Dendritic cell treated with granulocyte-macrophage colony-stimulating factor and Interleukin-4, amounts not matched to agents 40 ng/mL and 50 ng/mL, for 4 days (primary cell): ENCODE data around the gene ZMIZ2.

ENCODE experiments used
- H3K27ac Mint-ChIP-seq: one replicate; pipeline ENCODE4 v1.8.0; 2022; ENCODE audit warnings: mild to moderate bottlenecking, mixed read lengths
- H3K27me3 Mint-ChIP-seq: one replicate; pipeline ENCODE4 v1.8.0; 2022; ENCODE audit warnings: mild to moderate bottlenecking, mixed read lengths
- H3K36me3 Mint-ChIP-seq: one replicate; pipeline ENCODE4 v1.8.0; 2022; ENCODE audit warnings: low read depth, mixed read lengths
- H3K4me1 Mint-ChIP-seq: one replicate; pipeline ENCODE4 v1.8.0; 2022; ENCODE audit warnings: low read depth, mixed read lengths
- H3K4me3 Mint-ChIP-seq: one replicate; pipeline ENCODE4 v1.8.0; 2022; ENCODE audit warnings: mild to moderate bottlenecking, moderate library complexity, mixed read lengths
- H3K9me3 Mint-ChIP-seq: one replicate; pipeline ENCODE4 v1.8.0; 2022; ENCODE audit warnings: mixed read lengths
- intact Hi-C: fragments of 100-400 bp; cut with micrococcal nuclease; formaldehyde crosslinking; loops from one replicate; pipeline ENCODE4 v1.15.0; 2022

ZMIZ2 gene

GRCh38 chr7:44756904-44757303, 8.3 kb downstream of the ZMIZ2 start:
- Mint-ChIP-seq H3K27me3 (no peaks in the 10 kb centered on the region), H3K4me1 (peaks cover 41% of the 10 kb centered on the region), H3K27ac (no peak overlapping the region), H3K9me3 (no peaks in the 10 kb centered on the region), H3K4me3 (no peak overlapping the region), H3K36me3 (peaks cover 73% of the 10 kb centered on the region)
- intact Hi-C loops: no loop called here

DNA sequence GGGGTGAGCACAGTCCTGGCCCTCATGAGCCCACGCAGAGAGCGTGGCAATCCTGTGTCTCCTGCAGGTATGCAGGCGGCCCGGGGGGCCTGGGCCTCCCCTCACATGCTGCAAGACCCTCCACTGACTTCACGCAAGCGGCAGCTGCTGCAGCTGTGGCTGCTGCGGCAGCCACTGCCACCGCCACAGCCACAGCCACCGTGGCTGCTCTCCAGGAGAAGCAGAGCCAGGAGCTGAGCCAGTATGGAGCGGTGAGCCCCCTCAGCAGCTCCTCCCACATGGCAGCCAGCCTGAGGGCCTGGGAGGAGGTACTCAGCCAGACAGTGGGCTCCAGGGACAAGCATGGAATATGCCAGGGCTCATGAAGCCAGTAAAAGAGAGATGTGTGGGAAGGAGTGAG, 8.7 kb downstream of the ZMIZ2 start:
- Mint-ChIP-seq H3K36me3 (peaks cover 74% of the 10 kb centered on the region), H3K4me3 (no peak overlapping the region)
- intact Hi-C loops: no loop called here

GRCh38 chr7:44757739-44758138, 9.1 kb downstream of the ZMIZ2 start:
- peaks cover 35% of the 10 kb centered on the region for H3K4me1 Mint-ChIP-seq
- no peak overlapping the region for H3K4me3 Mint-ChIP-seq
- H3K27me3 Mint-ChIP-seq: no peaks in the 10 kb centered on the region
- no peak overlapping the region for H3K27ac Mint-ChIP-seq
- H3K9me3 Mint-ChIP-seq: no peaks in the 10 kb centered on the region
- H3K36me3 Mint-ChIP-seq: peaks cover 74% of the 10 kb centered on the region
- intact Hi-C loops: no loop called here

More for the DNA sequence above, 8.7 kb downstream of the ZMIZ2 start:
- Mint-ChIP-seq H3K27me3 (no peaks in the 10 kb centered on the region), H3K4me1 (peaks cover 38% of the 10 kb centered on the region), H3K27ac (no peak overlapping the region), H3K9me3 (no peaks in the 10 kb centered on the region)

DNA sequence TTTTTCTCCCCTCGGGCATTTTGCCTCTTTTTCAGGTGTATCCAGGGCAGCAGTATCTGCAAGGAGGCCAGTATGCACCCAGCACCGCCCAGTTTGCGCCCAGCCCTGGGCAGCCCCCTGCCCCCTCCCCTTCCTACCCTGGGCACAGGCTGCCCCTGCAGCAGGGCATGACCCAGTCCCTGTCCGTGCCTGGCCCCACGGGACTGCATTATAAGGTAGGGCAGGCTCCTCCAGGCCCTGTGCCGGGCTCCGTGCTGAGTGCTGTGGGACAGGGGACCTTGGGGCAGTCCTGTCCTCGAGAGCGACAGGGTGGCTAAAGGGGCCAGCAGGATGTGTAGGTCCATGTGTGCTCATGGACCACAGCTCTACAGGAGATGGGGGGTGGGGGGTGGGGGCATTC, 10.6 kb downstream of the ZMIZ2 start:
- Mint-ChIP-seq H3K27ac (no peak overlapping the region), H3K9me3 (no peaks in the 10 kb centered on the region), H3K4me1 (peaks cover 24% of the 10 kb centered on the region), H3K27me3 (no peaks in the 10 kb centered on the region), H3K36me3 (peaks cover 89% of the 10 kb centered on the region), H3K4me3 (no peak overlapping the region)
- intact Hi-C loops: no loop called here

DNA sequence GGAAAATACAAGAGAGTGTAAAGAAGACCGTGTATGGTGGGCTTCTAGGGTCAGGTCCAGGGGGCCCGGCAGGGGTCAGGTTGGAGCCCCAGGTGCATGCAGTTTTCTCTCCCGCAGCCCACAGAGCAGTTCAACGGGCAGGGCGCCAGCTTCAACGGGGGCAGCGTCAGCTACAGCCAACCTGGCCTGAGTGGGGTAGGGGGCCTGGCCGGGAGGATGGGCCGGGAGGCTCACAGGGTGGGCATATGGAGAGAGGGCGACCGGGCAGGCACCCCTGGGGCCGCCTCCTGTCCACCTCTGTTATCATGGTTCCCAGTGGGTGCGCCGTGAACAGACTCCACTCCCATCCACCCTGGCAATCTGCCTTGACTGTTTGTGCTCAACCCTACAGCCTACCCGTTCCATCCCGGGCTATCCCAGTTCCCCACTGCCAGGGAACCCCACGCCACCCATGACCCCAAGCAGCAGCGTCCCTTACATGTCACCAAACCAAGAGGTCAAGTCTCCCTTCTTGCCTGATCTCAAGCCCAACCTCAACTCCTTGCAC, 11.5 kb downstream of the ZMIZ2 start:
- Mint-ChIP-seq H3K27me3 (no peaks in the 10 kb centered on the region), H3K36me3 (peaks cover 96% of the 10 kb centered on the region), H3K4me1 (peaks cover 15% of the 10 kb centered on the region), H3K9me3 (no peaks in the 10 kb centered on the region), H3K4me3 (no peak overlapping the region), H3K27ac (no peak overlapping the region)
- intact Hi-C loops: no loop called here

GRCh38 chr7:44761207-44762161, 12.8 kb downstream of the ZMIZ2 start:
- H3K27me3 Mint-ChIP-seq: no peaks in the 10 kb centered on the region
- peaks cover 1% of the 10 kb centered on the region for H3K4me1 Mint-ChIP-seq
- no peak overlapping the region for H3K4me3 Mint-ChIP-seq
- no peaks in the 10 kb centered on the region for H3K9me3 Mint-ChIP-seq
- H3K27ac Mint-ChIP-seq: no peak overlapping the region
- H3K36me3 Mint-ChIP-seq: peaks cover 99% of the 10 kb centered on the region
- intact Hi-C loops: no loop called here

DNA sequence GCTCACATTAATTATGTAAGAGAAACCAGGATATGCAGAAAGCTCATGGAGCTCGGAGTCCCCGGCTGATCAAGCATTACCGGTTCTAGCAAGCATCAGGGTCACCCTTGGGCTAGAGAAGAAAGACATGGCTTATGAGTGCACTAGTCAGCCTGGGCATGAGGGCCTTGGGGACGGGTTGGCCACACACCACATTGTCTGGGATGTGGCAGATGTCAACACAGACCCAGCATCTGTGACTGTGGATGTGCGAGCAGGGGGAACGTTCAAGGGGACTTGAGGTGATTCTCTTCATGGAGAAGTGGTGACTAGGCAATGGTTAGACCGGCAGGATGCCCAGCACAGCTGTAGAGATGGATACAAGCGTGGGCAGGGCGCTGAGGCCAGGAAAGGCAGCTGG, 13.7 kb downstream of the ZMIZ2 start:
- peaks cover 99% of the 10 kb centered on the region for H3K36me3 Mint-ChIP-seq
- no peak overlapping the region for H3K27ac Mint-ChIP-seq

GRCh38 chr7:44762726-44763522, 14.3 kb downstream of the ZMIZ2 start:
- intact Hi-C loops: no loop called here
- H3K27me3 Mint-ChIP-seq: no peaks in the 10 kb centered on the region
- H3K4me3 Mint-ChIP-seq: no peak overlapping the region
- H3K36me3 Mint-ChIP-seq: peaks cover 99% of the 10 kb centered on the region
- H3K9me3 Mint-ChIP-seq: no peaks in the 10 kb centered on the region
- no peak overlapping the region for H3K27ac Mint-ChIP-seq
- H3K4me1 Mint-ChIP-seq: peaks cover 6% of the 10 kb centered on the region

More for the DNA sequence above, 13.7 kb downstream of the ZMIZ2 start:
- H3K4me3 Mint-ChIP-seq: no peak overlapping the region
- intact Hi-C loops: no loop called here
- H3K9me3 Mint-ChIP-seq: no peaks in the 10 kb centered on the region
- H3K27me3 Mint-ChIP-seq: no peaks in the 10 kb centered on the region
- no peaks in the 10 kb centered on the region for H3K4me1 Mint-ChIP-seq

GRCh38 chr7:44764081-44764480, 15.4 kb downstream of the ZMIZ2 start:
- no peak overlapping the region for H3K4me3 Mint-ChIP-seq
- peaks cover 96% of the 10 kb centered on the region for H3K36me3 Mint-ChIP-seq
- intact Hi-C loops: no loop called here
- H3K4me1 Mint-ChIP-seq: peaks cover 17% of the 10 kb centered on the region
- no peak overlapping the region for H3K27ac Mint-ChIP-seq
- no peaks in the 10 kb centered on the region for H3K27me3 Mint-ChIP-seq
- H3K9me3 Mint-ChIP-seq: no peaks in the 10 kb centered on the region

DNA sequence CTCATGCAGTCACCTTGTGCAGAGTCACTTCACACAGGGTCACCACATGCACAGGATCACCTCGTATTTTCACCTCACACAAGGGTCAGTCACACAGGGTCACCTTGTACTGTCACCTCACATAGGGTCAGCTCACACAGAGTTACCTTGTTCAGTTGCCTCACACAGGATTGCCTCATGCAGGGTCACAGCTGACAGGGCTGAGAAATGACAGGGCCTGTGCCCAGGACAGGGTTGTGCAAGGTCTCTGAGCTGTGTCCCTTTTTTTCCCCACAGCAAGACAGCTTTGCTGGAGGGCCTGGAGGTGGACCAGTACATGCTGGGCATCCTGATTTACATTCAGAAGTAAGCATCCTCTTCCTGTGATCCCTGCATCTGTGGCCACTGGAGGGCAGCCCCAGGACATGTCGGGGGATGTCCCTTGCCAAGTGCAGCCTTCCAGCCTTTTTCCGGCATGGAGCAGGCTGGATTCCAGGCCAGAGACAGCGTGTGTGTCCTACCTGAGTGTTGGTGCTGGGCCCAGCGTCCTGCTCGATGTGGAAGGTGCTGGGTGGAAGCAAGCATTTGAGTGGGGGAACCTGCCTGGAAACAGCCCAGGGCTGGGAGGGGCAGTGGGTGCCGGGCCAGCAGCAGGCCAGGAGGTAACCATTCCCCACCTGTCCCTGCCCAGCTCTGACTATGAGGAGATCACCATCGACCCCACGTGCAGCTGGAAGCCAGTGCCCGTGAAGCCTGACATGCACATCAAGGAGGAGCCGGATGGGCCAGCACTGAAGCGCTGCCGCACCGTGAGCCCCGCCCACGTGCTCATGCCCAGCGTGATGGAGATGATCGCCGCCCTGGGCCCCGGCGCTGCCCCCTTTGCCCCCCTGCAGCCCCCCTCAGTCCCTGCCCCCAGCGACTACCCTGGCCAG, 16.3 kb downstream of the ZMIZ2 start:
- peaks cover 87% of the 10 kb centered on the region for H3K36me3 Mint-ChIP-seq
- no peak overlapping the region for H3K4me3 Mint-ChIP-seq

GRCh38 chr7:44765579-44766415, 17.1 kb downstream of the ZMIZ2 start:
- H3K36me3 Mint-ChIP-seq: peaks cover 79% of the 10 kb centered on the region
- no peak overlapping the region for H3K27ac Mint-ChIP-seq
- H3K27me3 Mint-ChIP-seq: no peaks in the 10 kb centered on the region
- H3K9me3 Mint-ChIP-seq: no peaks in the 10 kb centered on the region
- peaks cover 33% of the 10 kb centered on the region for H3K4me1 Mint-ChIP-seq
- H3K4me3 Mint-ChIP-seq: no peak overlapping the region
- intact Hi-C loops: no loop called here

More for the DNA sequence above, 16.3 kb downstream of the ZMIZ2 start:
- no peaks in the 10 kb centered on the region for H3K9me3 Mint-ChIP-seq
- peaks cover 26% of the 10 kb centered on the region for H3K4me1 Mint-ChIP-seq
- H3K27ac Mint-ChIP-seq: no peak overlapping the region
- intact Hi-C loops: no loop called here
- H3K27me3 Mint-ChIP-seq: no peaks in the 10 kb centered on the region

DNA sequence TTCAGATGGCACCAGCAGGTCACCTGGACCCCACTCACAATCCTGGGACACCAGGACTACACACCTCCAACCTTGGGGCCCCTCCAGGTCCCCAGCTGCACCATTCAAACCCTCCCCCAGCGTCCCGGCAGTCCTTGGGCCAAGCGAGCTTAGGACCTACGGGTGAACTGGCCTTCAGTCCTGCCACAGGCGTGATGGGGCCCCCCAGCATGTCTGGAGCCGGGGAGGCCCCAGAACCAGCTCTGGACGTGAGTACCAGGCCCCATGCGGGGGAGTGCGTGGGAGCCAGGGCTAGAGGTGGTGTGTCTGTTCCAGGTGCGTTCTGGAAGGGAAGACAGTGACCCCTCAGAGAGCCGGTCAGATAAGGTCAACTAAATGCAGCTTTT, 17.8 kb downstream of the ZMIZ2 start:
- peaks cover 73% of the 10 kb centered on the region for H3K36me3 Mint-ChIP-seq
- H3K27ac Mint-ChIP-seq: no peak overlapping the region
- peaks cover 2% of the 10 kb centered on the region for H3K27me3 Mint-ChIP-seq
- no peaks in the 10 kb centered on the region for H3K9me3 Mint-ChIP-seq
- H3K4me1 Mint-ChIP-seq: peaks cover 39% of the 10 kb centered on the region
- no peak overlapping the region for H3K4me3 Mint-ChIP-seq
- intact Hi-C loops: no loop called here
